Fibroblast of skin of left biceps (primary cell): Measurements from ENCODE around the gene NECTIN4.
A peak's percentile ranks its signal among the peaks of the same experiment; 100 is the strongest.
"Not testable (repeated sequence)": the region's sequence is repeated elsewhere in the genome, so short reads cannot be mapped to it uniquely, and the experiment has no call there.

Experiments used
- DNase-seq, 2 experiments: peaks; one replicate each; pipeline ENCODE4 v3.0.0-alpha.2; 2013; ENCODE audit warnings: low read depth in 2 of 2

Gene NECTIN4

DNA sequence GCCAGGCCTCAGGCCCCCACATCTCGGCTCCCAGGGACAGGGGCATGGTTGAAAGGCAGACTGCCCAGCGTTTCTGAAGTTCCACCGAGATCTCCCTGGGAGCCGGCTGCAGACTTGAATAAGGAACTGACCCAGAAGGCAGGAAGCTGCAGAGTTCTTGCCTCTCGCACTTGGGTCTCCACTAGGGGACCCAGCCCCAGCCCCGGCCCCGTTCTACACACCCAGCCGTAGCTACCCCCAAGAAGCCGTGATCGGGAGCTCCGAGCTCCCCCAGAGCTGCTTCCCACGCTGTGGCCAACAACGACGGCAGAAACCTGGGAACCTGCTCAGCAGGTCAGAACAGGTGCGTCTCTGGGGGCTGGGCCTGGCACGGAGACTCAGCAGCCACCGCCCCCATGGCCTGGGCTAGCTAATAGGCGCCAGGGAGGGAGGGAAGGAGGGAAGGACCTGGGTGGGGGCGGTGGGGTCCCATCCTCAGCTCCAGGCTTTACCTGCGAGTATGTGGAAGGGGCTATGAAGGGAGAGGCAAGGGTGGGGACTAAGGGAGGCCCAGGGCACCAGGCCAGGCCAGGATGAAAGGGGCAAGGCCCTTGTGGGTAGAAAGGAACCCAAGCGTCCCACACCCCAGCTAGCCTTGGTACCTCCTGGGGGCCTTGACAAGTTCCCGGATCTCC is at the start of gene NECTIN4:
Gene NECTIN4 (minus strand): TSS at position 308 of the 674 bp plus-strand sequence. CDS start 262 bp downstream, at position 46.
- no peak for DNase-seq

DNA sequence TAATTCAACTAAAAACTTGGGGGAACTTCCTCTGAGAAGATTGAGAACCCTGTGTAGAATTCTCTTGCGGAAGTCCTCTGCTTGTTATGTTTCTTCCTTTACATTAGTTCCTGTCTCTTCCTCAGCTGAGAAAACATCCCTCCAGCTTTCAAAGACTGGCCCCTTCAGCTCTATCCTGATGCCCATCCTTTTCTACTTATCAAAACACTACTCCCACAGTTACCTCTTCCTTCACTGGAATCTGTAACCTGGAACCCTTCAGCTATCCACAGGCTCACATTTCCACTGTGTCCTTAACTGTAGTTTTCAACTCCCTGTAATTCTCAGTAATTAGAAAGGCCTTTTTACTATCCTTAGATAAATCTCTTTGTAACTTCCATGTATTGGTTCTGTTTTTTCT is 49.1 kb upstream of the NECTIN4 start:
- DNase-seq = no peak

- DNase-seq = no peak
Measured at GRCh38 chr1:161137881-161138280, 48.5 kb upstream of the NECTIN4 start.

DNA sequence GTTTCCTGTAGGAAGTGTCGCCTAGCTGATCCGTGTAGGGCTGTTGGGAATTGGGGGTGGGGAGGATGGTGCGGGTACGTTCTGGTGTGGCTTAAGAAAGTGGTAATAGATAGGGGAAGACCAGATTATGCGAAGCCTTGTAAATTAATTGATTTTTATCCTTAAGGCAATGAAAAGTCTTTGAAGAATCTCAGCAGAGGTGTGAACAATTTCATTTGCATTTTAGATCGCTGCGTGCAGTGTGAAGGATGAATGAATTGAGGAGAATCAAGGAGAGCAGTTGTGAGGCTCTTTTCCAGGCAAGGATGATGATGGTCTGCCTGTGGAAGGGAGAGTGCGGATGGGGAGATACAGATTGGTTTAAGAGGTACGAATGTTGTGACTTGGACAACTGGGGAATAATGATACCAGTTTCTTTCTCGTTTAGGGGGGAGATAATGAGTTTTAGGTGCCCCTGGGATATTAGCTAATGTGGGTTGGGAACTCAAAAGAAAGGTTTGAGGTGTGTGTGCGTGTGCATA is 43.9 kb upstream of the NECTIN4 start:
- DNase-seq = no peak

DNA sequence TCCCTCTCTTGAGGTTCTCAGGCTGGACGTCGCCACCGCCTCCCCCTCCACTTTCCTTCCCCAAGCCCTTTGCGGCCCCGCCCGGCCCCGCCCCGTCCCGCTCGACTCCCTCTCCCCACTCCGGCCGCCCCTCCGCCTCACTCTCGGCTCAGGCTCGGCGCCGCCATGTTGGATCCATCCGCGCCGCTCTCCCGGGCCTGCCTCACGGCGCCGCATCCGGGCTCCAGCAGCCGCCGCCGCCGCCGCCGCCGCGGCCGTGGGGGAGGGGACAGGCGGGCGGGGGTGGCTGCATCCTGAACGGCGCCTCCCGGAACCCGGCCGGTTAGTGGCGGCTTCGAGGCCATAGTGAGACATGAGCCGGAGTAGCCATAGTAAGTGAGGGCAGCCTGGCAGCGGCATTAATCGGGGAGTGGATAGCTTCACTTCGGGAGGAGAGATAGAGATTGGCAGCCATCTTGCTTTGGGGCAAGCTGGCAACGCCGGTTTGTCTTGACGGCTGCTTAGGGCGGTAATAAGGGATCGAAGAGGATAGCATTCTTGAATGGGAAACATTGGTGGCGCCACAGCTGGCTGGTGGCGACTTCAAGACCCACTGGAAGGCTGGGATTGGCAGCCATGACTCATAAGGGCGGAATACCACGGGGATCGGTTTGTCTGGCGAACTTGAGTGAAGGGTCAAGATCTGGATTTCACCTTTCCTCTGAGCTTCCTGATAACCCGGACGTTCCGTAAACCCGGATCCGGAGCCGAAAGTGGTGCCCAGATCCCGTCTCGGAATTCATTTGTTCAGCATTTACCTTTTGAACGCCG is 43.3 kb upstream of the NECTIN4 start, which contains the start of gene DEDD:
Gene DEDD (minus strand): TSS at position 258 of the 810 bp plus-strand sequence. CDS start 8,205 bp downstream, outside the sequence.
- DNase-seq = peak; percentile 93 to 94

DNA sequence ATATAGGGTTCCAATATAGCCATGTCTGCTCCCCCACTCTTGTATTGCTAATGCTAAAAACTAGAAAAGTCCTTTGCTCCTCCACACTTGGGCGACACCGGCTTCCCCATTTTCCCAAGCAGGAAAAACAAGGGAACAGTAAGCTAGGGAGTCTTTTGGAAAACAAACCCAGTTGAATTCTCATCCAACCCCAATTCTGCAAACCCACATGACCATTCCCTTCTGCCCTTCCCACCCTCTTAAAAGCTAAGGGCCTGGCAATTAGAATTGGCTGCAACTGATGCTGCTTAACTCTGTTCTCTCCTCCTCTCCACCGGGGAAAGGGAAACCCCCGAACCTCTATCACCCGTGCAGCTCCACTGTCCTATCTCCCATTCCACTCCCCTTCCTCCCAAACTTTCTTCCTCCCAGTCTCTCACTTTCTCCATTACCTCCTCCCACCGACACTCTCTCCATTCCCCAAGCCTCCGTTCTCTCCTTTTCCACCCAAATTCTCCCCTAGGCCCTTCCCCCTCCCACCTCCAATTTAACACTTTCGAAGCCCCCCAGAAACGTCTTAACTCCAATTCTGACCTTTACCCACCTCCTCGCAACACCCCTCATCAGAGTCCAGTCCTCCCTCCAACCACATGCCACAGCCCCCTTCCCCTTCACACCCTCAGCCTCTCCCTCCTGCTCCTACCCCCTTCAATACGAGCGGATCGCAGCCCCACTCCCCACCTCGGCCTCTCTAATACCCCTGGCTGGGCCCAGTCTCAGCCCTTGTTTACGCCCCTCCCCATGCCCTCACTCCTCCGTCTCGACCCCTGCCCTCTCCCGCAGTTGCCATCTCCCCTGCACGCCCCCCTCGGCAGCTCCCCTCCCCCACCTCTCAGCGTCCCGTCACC is 42.4 kb upstream of the NECTIN4 start:
- no peak for DNase-seq

DNA sequence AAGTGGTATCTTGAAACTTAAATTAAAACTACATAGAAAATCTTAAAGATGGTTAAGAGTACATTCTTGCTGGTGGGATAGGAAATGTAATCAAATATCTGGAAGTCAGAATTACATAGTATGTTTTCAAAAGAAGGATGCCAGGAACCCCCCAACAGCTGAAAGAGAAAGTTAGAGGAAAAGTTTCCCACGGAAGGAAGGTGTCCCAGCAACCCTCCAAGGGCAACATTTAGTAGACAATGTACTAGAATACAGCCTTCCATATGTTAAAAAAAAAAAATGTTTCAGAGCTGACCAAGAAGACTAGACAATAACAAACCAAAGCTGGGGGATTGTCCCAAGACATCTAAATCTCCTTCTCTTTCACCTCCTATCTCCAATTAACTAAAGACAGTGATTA is 40.9 kb upstream of the NECTIN4 start:
- no peak for DNase-seq

- DNase-seq = no peak
Measured at GRCh38 chr1:161128591-161129420, 39.4 kb upstream of the NECTIN4 start.

DNA sequence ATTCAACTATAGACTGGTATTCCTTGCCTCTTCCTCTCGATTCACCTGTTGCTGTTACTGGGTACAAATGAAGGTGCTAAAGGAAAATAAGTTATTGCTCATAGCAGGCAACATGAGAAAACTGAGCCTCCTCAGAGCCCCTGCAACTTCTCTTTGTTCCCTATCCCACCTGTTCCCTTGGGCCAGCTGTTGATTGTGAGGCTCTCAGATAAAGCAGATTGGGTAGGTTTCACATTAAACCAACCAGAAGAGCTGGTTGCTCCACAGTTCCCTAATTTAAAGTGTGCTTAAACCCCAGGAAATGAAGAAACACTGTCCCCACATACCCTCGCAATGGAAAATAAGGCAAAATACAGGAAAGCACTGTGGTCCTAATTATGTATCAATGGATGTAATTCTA is 38.3 kb upstream of the NECTIN4 start:
- DNase-seq = no peak

GRCh38 chr1:161122967-161123366 is 33.6 kb upstream of the NECTIN4 start:
- no peak for DNase-seq

- DNase-seq = no peak
Measured at GRCh38 chr1:161121834-161122233, 32.5 kb upstream of the NECTIN4 start.

- no peak for DNase-seq
Measured at GRCh38 chr1:161121042-161121650, 31.8 kb upstream of the NECTIN4 start.

DNA sequence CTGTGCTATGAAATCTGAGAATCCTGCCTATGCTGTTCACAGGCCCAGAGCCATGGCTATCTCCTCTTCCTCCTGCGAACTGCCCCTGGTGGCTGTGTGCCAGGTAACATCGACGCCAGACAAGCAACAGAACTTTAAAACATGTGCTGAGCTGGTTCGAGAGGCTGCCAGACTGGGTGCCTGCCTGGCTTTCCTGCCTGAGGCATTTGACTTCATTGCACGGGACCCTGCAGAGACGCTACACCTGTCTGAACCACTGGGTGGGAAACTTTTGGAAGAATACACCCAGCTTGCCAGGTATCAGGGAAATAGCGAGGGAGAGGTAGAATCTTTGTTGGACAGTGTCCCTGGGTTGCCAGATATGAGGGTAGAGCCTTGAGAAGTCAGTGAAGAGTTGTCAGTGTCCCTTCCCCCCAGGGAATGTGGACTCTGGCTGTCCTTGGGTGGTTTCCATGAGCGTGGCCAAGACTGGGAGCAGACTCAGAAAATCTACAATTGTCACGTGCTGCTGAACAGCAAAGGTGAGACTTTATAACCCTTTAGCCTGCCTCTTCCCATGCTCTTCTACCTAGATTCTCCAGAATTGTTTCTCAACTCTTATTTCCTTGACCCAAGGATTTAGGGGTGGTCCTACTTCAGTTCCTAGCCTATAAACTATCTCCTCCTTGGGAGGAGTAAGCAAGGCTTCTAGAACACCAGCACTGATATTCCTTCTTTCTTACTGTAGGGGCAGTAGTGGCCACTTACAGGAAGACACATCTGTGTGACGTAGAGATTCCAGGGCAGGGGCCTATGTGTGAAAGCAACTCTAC is 29.9 kb upstream of the NECTIN4 start:
- DNase-seq = no peak

GRCh38 chr1:161117759-161118581 is 28.6 kb upstream of the NECTIN4 start, which contains the start of the genes NIT1 and PFDN2:
NIT1 (plus strand) TSS chr1:161118105; CDS start chr1:161118177, 72 bp downstream.
PFDN2 (minus strand) TSS chr1:161118037; CDS start chr1:161118026, 11 bp downstream.
- peak in 1 of 2 experiments; percentile 44 for DNase-seq

DNA sequence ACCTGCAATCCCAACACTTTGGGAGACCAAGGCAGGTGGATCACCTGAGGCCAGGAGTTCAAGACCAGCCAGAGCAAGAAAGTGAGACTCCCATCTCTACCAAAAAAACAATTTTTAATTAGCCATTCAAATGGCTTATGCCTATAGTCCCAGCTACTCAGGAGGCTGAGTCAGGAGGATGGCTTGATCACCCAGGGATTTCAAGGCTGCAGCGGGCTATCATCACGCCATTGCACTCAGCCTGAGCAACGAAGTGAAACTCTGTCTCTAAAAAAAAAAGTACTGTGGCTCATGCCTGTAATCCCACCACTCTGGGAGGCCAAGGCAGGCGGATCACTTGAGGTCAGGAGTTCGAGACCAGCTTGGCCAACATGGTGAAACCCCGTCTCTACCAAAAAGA is 26.6 kb upstream of the NECTIN4 start:
- DNase-seq = not testable (repeated sequence)

DNA sequence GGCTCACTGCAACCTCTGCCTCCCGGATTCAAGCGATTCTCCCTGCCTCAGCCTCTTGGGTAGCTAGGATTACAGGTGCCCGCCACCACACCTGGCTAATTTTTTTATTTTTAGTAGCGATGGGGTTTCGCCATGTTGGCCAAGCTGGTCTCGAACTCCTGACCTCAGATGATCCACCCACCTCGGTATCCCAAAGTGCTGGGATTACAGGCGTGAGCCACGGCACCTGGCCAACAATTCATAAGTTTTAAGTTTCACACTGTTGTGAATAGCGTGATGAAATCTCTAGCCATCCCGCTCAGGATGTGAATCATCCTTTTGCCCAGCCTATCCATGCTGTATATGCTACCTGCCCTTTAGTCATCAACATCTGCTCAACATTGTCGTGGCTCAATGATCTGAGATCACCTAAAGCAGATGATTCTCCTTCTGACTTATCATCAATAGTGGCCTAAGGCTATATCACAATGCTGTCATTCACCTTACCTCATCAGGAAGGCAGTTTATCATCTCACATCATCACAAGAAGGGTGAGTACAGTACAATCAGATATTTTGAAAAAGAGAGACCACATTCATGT is 25.9 kb upstream of the NECTIN4 start:
- DNase-seq = peak; percentile 42 to 49

DNA sequence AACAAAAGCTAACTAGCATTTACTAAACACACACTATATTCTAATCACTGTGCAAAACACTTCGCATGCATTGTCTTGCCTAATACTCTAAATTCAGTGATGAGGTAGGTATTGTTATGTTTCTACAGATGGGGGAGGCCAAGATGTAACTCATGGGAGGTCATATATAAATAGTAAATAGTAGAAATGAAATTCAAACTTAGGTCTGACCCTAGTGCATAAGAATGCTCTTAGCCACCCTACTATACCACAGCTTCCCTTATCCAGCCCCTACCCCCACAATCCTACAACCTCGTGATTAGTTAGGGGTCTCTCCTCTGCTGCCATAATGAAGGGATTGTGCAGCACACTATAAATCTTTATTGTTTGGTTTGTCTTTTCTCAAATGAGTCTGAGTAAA is 25.2 kb upstream of the NECTIN4 start:
- DNase-seq = no peak

DNA sequence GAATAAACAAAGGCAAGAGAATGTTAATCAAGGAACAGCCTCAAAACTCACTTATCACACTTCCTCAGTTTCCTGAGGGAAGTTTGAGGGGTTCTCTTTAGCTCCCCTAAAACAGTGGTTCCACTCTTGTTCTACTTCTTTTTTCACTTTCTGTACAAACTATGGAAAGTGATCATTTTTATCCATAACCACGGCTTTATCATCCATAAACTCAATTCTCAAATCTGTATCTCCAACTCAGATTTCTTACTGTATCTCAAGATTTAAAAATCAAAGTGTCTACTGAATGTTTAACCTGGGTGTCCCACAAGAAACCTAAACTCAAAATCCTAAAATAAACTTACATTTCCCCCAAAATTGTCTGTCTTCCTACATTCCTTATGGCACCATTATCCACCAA is 24.6 kb upstream of the NECTIN4 start:
- no peak for DNase-seq
